Cardiac atrium fibroblast (primary cell): ENCODE measurements around the gene POU2AF2. TPM values are rescaled to one million over a fixed set of nuclear protein-coding genes. Genes with fewer than 3 reads are reported as not detected.

ENCODE experiments used
- total RNA-seq: library from RNA; depleted of rRNA; stranded (reverse); fragments of >200 nt; gene quantifications from 2 replicates; pipeline ENCODE4 v1.2.3, GENCODE V29; 2015

Gene POU2AF2, protein sequence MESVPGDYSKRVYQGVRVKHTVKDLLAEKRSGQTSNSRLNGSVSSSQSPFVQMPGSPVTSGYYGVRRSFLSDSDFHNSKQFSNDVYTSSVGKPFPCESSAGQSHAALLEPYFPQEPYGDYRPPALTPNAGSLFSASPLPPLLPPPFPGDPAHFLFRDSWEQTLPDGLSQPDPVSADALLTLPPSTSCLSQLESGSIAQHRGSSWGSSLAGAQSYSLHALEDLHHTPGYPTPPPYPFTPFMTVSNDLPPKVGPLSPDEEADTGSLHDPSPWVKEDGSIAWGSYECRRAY
- total RNA-seq, result not detected in 2 replicates

DNA sequence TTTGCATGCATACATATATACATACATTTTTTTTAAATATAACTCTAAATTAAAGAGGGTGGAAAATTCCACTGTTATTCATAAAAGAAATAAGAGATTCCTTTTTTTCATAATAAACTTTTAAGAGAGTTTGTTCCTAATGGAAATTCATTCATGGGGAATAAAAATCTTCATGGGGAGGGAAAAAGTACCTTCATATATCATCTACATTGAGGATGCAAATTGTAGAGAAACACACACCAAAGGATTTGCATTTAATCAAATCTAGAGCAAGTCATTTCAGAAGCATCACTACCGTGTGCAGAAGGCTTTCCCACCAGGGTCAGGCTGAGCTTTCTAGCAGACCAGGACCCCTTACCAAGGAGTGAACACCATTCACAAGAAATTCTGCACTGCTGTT, at the start of gene POU2AF2:
Gene POU2AF2 (plus strand): TSS at position 301 of the 400 bp plus-strand sequence. CDS start 129 bp downstream, outside the sequence.

DNA sequence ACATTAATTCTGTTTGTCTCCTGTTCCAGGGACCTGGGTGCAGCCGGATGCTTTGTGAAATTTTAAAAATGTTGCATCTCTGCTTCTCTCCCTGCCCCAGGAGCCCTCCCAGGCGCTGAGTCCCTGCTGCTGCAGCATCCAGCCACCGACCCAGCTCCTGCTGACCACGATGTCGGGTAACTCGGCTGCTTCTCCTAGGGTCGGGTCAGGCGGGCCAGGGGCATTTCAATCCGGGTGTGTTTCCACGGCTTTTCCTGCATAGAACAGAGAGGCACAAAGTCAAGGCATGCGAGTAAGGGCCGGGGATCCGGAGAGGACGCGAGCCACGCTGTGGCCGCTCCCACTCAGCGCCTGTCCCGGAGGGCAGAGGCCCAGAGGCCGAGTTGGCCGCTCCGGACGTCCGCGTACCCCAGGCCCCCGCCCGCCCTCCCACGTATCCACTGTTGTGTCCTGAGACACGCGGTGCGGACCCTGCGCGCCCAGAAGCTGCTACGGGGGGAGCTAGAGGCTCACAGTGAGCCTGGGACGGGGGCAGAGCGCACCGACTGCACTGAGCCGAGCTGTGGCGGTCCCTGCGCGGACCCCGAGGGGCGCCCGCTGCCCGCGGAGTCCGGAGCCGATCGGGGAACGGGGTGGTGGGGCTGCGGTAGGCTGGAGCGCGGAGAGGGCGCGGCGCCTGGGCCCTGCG, 53.0 kb downstream of the POU2AF2 start, which contains the start of gene POU2AF3:
Gene POU2AF3 (plus strand): TSS at position 134 of the 688 bp plus-strand sequence. CDS start 36 bp downstream, at position 170.

Other genes with a start within 250 kb of the POU2AF2 start
- not detected in 2 replicates for gene POU2AF3, start 52.8 kb downstream of the POU2AF2 start, total RNA-seq
- gene POU2AF1, start 133.6 kb downstream of the POU2AF2 start, total RNA-seq, result not detected in 2 replicates